Measurements from ENCODE around the gene PTBP1.

- TF ChIP-seq KHSRP (IDR thresholded peaks at IDR 0.05) (no peak), STAT5B (CRISPR knock-in tag; IDR thresholded peaks at IDR 0.05) (no peak), MXI1 (IDR thresholded peaks at IDR 0.05; ENCODE audit: low read depth, low read length) (no peak), EZH2 (IDR thresholded peaks at IDR 0.05; ENCODE audit: borderline replicate concordance, low read depth, low read length) (no peak), SRSF9 (IDR thresholded peaks at IDR 0.05; ENCODE audit: borderline replicate concordance, low read depth, low read length) (no peak), TRIM28 (IDR thresholded peaks at IDR 0.05) (no peak), FIP1L1 (IDR thresholded peaks at IDR 0.05; ENCODE audit: low read depth, low read length, poor library complexity, severe bottlenecking) (no peak), RBM17 (IDR thresholded peaks at IDR 0.05; ENCODE audit: borderline replicate concordance, low read depth, low read length) (no peak)
- TF ChIP-seq, protein P1, sequence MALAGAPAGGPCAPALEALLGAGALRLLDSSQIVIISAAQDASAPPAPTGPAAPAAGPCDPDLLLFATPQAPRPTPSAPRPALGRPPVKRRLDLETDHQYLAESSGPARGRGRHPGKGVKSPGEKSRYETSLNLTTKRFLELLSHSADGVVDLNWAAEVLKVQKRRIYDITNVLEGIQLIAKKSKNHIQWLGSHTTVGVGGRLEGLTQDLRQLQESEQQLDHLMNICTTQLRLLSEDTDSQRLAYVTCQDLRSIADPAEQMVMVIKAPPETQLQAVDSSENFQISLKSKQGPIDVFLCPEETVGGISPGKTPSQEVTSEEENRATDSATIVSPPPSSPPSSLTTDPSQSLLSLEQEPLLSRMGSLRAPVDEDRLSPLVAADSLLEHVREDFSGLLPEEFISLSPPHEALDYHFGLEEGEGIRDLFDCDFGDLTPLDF (CRISPR knock-in tag; IDR thresholded peaks at IDR 0.05) = no peak
These were observed 30.6 kb downstream of the PTBP1 start, which contains the start of gene AZU1 for GRCh38 chr19:827710-828321.

Data from K562 (cell line).